GM21423 (cell line): ENCODE data around the gene MACROD1.

Source experiments
- ATAC-seq: cut with Tn5 transposase; IDR thresholded peaks from one replicate; pipeline ENCODE4 v1.9.1; 2021; ENCODE audit warnings: mild to moderate bottlenecking, moderate library complexity; ENCODE audit not compliant: unreplicated experiment

The MACROD1 gene

DNA sequence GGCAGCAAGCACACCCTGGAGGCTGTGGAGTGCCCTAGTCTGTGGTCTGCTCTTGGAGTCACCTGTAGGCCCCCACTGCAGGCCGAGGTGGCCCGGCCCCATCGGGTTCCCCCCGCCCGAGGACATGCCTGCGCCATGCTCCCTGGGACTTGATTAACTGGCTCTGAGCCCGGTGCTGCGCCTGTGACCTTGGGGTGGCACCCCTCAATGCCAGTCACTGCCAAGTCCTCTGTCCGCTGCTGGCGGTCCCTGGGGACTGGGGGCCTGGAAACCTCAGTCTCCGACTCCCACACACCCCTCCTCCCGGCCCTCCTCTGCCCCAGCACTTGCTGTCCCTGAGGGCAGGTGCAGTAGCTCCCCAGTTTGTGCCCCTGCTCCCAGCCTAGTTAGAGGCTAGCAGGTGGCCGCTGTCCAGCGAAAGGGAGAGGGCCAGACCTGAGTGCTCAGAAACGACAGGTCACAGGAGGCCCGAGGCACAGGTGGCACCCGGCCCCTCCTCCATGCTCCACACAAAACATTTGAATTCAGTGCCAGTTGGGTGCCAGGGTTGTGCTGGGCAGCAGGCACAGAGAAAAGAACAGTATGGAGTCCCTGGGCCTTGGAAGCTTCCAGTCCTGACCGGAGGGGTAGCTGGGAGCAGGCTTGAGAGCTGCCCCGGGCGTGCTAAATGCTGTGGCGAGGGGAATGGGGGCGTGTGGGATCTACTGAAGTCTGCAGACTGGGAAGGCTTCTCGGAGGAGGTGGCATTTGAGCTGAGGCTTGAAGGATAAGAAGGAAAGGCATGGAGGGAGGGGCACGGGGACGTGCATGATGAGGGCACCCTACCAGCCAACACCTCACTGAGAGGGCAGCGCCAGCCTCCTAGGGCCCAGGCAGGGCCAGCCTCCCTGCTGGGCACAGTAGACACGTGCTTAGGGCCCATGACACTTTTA is 146.5 kb downstream of the MACROD1 start:
- ATAC-seq: no peak

DNA sequence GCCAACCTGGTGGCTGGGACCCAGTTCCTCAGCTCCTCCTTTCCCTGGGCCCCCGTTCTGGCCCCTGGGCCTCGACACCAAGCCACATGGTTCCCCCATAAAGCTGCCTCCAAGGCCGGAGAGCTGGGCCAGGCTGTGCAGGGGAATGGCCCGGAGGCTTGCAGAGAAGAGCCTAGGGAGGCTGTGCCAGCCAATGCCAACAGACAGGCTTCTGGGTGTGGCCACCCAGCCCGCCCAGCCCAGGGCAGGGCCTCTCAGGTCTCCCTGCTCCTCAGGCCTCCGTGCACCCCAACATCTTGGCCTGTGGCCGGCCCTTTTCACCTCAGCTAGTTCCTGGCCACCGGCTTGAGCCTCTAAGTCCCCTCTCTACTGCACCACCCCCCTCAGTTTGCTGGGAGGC is 147.6 kb downstream of the MACROD1 start:
- no peak for ATAC-seq

DNA sequence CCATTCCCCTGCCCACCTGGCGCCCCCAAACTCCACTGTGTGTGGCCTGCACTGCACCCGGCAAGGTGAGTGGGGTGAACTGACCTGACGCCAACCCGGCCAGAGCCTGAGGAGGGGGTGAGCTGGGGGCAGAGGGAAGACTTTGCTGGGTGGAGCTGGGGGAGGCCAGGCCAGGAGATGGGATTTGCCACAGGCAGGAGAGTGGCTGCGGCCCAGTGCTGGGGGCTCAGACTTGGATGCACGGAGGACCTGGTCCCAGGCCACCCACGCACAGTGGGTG is 148.0 kb downstream of the MACROD1 start:
- ATAC-seq: no peak

DNA sequence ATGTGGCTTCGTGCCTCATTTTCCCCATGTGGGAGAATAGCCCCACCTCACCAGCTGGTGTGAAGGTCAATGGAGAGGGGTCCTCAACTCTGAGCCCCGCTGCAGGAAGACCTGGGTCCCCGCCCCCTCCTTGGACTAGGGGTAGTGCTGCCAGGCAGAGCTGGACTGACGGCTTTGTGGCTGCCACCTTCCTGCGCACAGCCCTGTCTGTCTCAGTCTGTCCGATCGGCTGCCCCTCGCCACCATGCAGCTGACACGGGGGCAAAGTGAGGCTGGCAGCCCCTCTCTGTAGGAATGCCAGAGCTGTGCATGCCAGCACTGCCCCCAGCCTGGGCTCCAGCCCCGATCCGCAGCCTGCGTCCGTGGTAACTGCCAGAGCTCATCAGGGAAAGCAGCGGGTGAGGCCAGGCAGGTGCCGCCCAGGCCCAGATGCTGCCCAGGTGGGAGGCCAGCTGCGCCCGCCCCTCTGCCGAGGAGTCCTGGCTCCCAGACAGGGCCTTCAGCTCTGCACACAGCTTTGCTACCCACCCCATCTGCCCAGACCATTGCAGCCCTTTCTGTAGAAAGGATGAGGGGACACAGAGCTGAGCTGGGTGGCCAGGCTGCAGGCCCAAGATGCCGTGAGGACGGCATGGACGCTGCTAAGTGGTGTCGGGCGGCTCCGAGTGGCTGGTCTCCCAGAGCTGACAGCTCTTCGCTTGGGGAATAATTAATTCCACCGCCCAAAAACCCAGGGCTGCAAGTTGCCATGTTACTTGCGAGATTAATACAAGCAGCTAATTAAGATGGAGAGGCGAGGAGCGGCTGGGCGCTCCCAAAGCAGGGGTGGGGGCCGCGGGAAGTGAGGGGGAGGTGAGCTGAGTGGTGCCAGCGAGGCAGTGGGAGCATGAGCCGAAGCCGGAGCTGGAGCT is 149.7 kb downstream of the MACROD1 start:
- no peak for ATAC-seq

DNA sequence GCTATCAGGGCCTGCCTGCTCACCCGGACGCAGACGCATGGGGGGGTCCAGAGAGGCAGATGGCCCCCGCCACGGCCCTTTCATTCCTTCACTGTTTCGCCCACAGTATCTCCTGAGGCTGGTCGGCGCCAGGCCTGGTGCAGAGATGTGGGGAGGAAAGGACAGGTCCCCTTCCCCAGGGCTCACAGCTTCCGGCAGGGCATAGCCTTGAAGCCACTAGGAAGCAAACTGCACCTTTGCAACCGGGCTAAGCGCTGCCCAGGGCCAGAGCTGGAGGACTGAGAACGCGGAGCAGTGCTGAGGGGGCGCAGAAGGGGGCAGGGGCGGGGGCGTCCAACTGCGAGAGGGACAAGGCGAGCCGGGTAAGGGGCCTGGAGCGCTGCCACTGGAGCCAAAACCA is 150.4 kb downstream of the MACROD1 start:
- no peak for ATAC-seq

DNA sequence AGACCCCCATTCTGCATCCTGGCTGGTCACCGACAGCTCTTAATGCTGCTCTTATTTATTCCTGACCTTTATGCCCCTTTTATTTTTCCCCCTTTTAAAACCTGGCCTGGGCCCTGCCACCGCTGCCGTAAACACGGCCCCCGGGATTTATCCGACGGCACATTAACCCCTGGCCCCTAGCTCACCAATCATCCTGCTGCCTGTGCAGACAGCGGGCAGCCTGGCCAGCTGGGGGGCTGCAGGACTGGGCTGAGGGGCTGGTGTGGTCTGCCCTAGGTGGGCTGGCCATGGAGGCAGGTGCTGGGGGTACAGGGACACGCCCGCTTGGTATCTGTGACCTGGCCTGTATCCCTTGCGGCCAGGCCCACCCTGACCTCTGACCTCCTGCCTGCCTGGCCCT is 151.6 kb downstream of the MACROD1 start:
- no peak for ATAC-seq

DNA sequence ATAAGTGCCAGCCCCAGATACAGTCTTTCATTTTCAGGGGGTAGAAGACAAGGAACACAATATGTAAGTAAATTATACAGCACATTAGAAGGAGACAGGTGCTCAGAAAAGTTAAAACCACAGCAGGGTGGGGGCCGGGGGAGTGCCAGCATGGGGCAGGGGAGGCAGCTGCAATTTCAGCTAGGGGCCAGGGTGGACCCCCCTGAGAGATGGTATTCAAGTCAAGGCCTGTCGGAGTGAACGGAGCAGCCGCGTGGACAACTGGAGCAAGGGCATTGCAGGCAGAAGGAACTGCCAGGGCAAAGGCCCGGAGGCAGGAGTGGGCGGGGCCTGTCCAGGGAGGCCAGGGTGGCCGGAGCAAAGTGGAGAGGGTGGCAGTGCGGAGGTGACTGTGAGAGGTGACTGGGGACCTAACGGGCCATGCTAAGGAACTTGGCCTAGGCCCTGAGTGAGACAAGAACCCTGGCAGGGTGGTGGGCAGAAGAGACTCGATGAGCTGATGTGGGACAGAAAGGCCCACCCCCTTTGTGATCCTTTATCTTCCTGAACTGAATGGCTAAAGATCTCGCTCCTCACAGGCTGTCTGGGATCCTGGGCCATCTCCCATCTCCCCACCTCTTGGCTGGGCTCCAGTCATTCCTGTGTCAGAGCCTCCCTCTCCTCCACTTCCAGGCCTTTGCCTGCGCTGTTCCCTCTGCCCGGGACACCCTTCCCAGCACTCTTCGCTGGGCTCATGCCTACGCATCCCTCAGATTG is 152.6 kb downstream of the MACROD1 start:
- no peak for ATAC-seq

DNA sequence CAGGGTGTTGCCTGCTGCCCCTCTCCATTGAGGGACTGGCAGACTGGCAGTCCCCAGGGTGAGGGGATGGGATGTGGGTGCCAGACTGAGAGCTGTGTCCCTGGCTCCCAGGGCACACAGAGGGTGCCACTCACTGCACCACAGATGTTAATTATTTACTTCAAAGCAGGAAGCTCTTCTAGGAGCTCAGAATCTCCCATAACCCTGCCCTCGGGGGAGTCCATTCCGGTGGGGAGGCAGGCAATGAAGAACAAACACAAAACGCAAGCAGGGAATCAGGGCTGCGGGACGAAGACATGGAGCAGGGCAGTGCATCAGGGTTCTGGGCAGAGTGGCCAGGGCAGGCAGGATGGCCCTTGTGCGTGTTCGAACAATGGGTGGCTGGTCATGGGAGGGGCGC is 154.5 kb downstream of the MACROD1 start:
- ATAC-seq: no peak

DNA sequence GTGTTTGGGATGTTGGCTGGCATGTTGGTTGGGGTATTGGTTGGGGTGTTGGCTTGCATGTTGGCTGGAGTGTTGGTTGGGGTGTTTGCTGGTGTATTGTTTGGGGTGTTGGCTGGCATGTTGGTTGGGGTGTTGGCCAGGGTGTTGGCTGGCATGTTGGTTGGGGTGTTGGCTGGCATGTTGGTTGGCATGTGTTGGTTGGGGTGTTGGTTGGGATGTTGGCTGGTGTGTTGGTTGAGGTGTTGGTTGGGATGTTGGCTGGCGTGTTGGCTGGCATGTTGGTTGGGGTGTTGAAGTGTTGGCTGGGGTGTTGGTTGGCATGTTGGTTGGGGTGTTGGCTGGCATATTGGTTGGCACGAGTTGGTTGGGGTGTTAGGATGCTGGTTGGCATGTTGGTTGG is 155.1 kb downstream of the MACROD1 start:
- no peak for ATAC-seq

DNA sequence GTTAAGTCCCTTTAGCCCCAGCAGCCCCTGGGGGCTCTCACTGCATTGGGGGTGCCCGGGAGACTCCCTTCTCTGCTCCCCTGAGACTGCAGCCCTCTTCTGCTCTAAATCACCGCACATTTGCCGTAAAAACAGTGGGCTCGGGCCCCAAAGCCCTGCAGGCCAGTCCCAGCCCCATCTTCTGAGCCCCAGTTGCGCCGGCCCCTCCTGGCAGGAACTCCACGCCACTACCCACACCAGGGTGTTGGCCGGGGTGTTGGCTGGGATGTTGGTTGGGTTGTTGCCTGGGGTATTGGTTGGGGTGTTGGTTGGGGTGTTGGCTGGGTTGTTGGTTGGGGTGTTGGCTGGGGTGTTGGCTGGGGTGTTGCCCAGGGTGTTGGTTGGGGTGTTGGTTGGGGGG is 156.2 kb downstream of the MACROD1 start:
- ATAC-seq: no peak

DNA sequence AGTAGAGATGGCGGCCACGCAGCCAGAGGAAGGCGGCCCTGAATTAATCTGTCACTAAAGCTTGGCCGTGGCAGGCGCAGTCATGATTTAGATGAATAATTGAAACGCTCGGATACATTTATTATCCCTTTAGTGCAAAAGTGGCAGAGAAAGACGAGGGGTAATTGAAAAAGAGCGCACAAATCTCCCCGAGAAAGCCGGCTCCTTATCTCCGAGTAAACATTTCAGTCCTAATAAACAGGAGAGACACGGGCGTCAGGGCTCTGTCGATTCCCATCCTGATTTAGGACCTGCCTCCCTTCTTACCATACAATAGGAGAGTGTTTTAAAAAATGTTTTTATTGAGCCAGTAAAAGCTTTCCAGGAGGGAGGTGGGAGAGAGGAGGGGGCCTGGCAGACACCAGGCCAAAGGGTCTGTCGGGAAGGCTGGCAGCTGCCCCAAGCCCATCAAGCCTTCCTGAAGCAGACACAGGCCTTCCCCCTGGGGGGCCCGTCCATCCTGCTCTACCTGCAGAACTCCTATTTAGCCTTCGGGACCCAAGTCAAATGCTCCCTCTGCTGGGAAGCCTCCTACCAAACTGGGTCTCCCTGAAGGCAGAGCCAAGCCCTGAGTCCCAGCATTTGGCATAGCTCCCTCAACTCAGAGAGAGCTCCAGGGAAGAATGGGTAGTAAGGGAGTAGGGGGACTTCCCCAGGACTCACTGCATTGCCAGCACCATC is 156.8 kb downstream of the MACROD1 start:
- ATAC-seq: no peak

DNA sequence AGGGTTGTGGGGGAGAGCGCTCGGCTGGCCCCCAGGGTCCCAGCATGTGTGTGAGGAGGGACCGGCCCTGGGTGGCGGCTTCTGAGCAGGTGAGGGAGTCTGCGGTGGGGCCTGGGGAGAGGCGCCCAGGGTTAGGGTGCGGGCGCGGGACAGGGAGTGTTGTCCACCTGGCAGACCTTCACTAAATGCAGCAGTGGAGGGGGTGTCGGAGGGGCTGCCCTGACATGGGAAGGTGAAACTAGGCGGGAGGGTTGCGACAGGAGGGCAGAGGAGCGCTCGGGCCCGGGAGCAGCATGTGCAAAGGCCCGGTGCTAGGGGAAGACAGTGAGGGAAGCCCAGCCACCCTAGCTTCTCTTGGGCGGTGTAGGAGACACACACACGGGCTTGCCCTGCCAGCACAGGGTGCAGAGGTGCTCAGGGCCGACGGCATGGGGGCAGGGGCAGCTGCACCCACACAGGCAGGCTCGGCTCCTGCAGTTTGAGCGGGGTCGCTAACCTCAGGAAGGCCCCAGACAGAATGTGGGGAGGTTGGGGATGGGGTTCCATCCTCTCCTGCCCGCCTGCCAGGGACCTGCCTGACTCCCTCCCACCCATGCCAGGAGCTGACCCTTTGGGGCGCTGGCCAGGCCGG is 157.5 kb downstream of the MACROD1 start:
- no peak for ATAC-seq

DNA sequence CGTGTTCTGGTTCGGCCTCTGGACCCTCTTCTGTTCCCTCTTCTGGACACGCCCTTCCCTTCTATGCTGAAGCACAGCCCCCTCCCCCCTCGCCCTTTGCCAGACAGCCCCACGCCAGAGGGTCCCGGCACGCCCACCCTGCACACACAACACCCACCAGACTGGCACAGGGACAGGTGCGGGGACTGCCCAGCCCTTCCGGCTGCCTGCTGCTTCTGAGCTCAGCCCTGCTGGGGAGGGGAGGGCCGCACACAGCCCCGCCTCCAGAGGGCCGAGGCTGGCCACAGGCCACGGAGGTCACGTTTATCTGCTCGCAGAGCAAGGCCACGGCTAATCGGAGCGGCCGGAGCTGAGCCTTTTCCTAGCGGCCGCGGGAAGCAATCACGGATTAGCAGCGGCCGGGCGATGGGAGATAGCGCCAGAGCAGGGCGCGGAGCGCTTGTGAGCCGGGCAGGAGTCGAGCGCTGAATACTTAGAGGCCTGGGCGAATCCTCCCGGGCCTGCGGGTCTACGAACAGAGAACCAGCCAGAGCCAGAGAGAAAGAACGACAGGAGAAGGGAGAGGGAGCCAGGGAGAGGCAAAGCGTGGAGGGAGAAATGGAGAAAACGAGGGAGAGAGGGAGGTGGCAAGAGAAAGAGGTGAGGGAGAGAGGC is 158.2 kb downstream of the MACROD1 start:
- ATAC-seq: no peak

DNA sequence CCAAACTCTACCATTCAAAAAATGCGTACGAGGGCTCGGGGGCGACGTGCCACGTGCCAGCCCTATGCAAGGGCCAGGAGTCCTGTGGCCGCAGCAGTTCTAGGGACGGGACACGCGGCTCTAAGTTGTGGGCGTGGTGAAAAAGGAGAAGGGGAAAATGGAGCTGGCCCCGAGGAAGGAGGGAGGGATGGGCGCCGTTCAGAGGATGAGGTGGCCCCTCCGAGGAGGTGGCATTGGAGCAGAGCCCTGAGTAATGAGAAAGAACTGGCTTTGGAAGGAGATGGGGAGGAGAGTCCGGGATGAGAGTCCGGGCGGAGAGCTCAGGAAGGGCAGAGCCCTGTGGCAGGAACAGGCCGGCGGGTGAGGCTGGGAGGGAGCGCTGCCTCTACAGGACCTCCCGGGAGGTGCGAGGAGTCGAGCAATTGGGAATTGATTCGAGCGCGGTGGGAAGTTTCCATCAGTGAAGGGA is 158.7 kb downstream of the MACROD1 start:
- no peak for ATAC-seq

DNA sequence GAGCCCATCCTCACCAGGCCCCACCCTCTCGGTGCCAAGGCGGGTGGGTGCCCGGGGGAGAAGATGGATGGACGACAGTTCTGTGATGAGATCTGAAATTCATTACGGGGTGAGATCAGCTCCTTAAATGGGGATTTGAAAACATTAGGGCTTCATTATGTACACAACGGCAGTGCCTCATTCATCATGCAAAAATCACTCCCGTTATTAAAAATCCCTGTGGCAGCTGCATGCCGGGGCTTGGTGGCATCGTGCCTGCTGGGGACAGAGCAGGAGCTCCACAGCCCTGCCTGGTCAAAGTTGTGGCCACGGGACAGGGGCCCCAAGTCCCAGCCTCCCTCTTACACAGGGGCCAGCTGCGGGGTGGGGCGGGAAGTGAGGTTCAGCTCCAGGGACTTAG is 159.5 kb downstream of the MACROD1 start:
- ATAC-seq: no peak

DNA sequence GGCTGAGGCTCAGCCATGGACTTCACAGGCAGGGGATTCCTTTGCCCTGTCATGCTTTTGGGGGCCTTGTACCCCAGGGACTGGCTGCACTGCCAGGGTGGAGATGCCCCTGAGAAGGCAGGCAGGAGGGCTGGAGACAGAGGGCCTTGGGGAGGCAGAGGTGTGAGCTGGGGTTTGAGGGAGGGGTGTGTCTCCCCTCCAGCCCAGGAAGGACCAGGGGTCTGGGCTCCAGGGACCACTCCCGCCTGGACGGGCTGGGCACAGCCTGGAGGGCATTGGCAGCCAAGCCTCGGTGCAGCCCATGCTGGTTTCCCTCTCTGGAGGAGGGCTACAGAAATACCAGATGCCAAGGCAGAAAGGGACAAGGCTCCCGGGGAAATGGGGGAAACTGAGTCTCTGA is 160.2 kb downstream of the MACROD1 start:
- ATAC-seq: no peak

DNA sequence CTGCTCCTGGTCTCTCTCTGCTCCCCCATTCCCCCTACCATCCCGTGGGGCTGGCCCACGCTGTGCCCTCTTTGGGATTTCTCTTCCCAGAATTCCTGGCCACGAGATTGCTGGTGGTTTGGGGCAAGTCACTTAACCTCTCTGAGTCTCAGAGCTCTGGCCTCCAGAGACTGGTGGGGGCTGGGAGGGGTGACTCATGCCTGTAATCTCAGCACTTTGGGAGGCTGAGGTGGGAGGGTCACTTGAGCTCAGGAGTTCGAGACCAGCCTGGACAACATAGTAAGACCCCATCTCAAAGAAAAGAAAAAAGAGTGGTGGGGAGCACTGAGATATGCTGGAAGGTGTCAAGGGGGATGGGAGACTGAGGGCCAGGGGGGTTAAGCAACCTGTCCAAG is 161.3 kb downstream of the MACROD1 start:
- no peak for ATAC-seq

DNA sequence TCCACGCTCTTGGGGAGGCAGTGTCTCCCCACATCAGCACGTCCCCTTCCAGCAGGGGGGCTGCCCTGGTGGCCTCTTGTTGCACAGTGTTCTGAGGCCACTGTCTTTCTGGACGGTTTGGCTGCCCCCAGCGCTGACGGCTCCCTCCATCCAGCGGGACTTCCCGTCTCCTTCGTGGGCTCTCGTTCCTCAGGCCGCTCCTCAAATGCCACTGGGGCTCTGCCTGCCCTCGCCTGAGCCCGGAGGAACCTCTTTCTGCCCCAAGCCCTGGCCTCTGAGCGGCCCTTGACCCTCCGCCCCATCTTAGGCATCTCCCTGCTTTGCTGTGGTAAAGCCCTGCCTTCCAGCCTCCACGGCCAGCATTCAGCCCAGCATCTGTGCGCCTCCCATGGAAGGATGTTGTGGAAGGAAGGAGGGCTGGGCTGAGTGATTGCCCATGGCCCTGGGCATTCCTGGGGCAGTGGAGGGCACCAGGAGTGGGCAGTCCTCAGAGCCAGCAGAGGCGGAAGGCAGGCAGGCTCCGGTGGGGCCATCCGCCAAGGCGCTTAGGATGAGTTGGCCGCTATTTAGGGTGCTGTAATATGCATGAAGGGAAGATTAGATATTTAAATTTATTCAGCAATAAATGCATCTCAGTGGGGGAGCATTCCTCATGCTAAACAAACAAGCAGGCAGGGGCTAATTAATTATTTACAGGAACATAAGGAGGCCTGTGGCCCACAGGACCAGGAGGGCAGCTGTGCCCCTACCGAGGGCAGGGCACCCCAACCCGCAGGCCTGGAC is 161.9 kb downstream of the MACROD1 start:
- no peak for ATAC-seq
